RWPE1 (cell line): ENCODE results near the gene TERF2IP.

Source experiments
- CTCF ChIA-PET: fragments of 350-600 bp; sonication (Branson Sonifier 250); formaldehyde crosslinking; extraction: SDS; loops from one replicate; lab custom pipeline; 2021; lab: Yijun Ruan, JAX
- POLR2A ChIA-PET: fragments of 400-600 bp; formaldehyde crosslinking; extraction: SDS; loops from one replicate; lab custom pipeline; 2020; ENCODE audit warnings: antibody characterized with exemption; ENCODE audit not compliant: low non-redundant PET; lab: Yijun Ruan, JAX
- DNase-seq: peaks from one replicate; pipeline ENCODE4 v3.0.0; 2012; ENCODE audit warnings: low spot score
- H3K27ac ChIP-seq: fragments of 450-650 bp; 2 replicates; pipeline ENCODE4 v1.5.1; 2017
- CTCF ChIP-seq: fragments of 450-650 bp; conservative IDR thresholded peaks from 2 replicates; pipeline ENCODE4 v1.5.1; 2017; ENCODE audit warnings: low read depth, mild to moderate bottlenecking

TERF2IP gene

GRCh38 chr16:75676909-75677308 lies 29.3 kb downstream of the TERF2IP start, which contains the start of gene CPHXL2:
TSS of gene CPHXL2 (minus strand) at chr16:75677009. CDS start at chr16:75676999, 10 bp downstream.
- ChIA-PET CTCF (interaction anchor here (0.6 kb wide), 1 partner anchor 1251 kb away, joined by 3 read pairs; no protein-coding TSS in a partner anchor), POLR2A (no interaction called here)
- no peak for DNase-seq
- no peak within 1 kb of the TSS for H3K27ac ChIP-seq
- no peak for TF ChIP-seq CTCF

GRCh38 chr16:75679366-75679765 lies 31.8 kb downstream of the TERF2IP start:
- no peak overlapping the region for H3K27ac ChIP-seq
- TF ChIP-seq CTCF = no peak
- ChIA-PET POLR2A (no interaction called here), CTCF (no interaction called here)
- no peak for DNase-seq

- no peak overlapping the region for H3K27ac ChIP-seq
- no peak for DNase-seq
- ChIA-PET POLR2A (no interaction called here), CTCF (interaction anchor here (0.6 kb wide), 1 partner anchor 40 kb away, joined by 4 read pairs; no protein-coding TSS in a partner anchor)
- TF ChIP-seq CTCF = no peak
These were observed 34.7 kb downstream of the TERF2IP start for GRCh38 chr16:75682308-75682707.

- H3K27ac ChIP-seq = no peak overlapping the region
- CTCF ChIA-PET = no interaction called here
- POLR2A ChIA-PET = no interaction called here
- TF ChIP-seq CTCF = no peak
- no peak for DNase-seq
These were observed 39.8 kb downstream of the TERF2IP start for GRCh38 chr16:75687361-75687760.

- no peak overlapping the region for H3K27ac ChIP-seq
- ChIA-PET CTCF (interaction anchor here (0.5 to 1.3 kb wide), 4 partner anchors 13 to 1423 kb away, joined by 3 to 8 read pairs (median 3); no protein-coding TSS in a partner anchor), POLR2A (no interaction called here)
- no peak for DNase-seq
- TF ChIP-seq CTCF = no peak
These were observed 48.1 kb downstream of the TERF2IP start for GRCh38 chr16:75695708-75696107.

- ChIA-PET POLR2A (no interaction called here), CTCF (no interaction called here)
- no peak for TF ChIP-seq CTCF
These were observed 50.0 kb downstream of the TERF2IP start for GRCh38 chr16:75697571-75697970.

More at GRCh38 chr16:75697571-75697970, 50.0 kb downstream of the TERF2IP start:
- DNase-seq = no peak
- no peak overlapping the region for H3K27ac ChIP-seq
